PC-3 (cell line): ENCODE measurements around the gene MMP15. TPM values are rescaled to one million over a fixed set of nuclear protein-coding genes. Genes with fewer than 3 reads are reported as not detected.

ENCODE experiments used
- ATAC-seq: fragments of 200-7000 bp; cut with Tn5 transposase; 2 replicates; pipeline ENCODE4 v1.9.1; 2020; ENCODE audit warnings: mild to moderate bottlenecking, moderate library complexity
- BruUV-seq: library from RNA; stranded (reverse); fragments of 400-500 nt; replicated peaks from 2 replicates; lab custom pipeline; 2021; lab: Mats Ljungman, UMichigan
- CTCF ChIA-PET: fragments of 300-600 bp; sonication (Branson Sonifier 250); formaldehyde crosslinking; loops from one replicate; lab custom pipeline; 2022; ENCODE audit warnings: antibody characterized with exemption; lab: Charles Lee
- POLR2A ChIA-PET: fragments of 300-600 bp; sonication (Branson Sonifier 250); formaldehyde crosslinking; loops from one replicate; lab custom pipeline; 2022; ENCODE audit warnings: antibody characterized with exemption; ENCODE audit not compliant: unreplicated experiment; lab: Charles Lee
- DNase-seq: peaks from one replicate; pipeline ENCODE4 v3.0.0-alpha.2; 2015
- H2AFZ ChIP-seq: fragments of 300-600 bp; sonication (generic); 2 replicates; pipeline ENCODE4 v1.6.0; 2016; ENCODE audit warnings: antibody characterized with exemption, low read length
- H3F3A ChIP-seq: fragments of 300-600 bp; sonication (generic); one replicate; pipeline ENCODE4 v1.6.0; 2017; ENCODE audit warnings: antibody characterized with exemption, low read length, control low read depth, mild to moderate bottlenecking; ENCODE audit not compliant: unreplicated experiment
- H3K27ac ChIP-seq: fragments of 300-600 bp; sonication (generic); 2 replicates; pipeline ENCODE4 v1.5.1; 2016; ENCODE audit warnings: mild to moderate bottlenecking, low read length
- H3K27me3 ChIP-seq: fragments of 300-600 bp; sonication (generic); 2 replicates; pipeline ENCODE4 v1.6.1; 2016; ENCODE audit warnings: low read length, mixed read lengths
- H3K36me3 ChIP-seq: fragments of 300-600 bp; sonication (generic); 2 replicates; pipeline ENCODE4 v1.6.1; 2016; ENCODE audit warnings: low read depth, mixed run types, low read length, mixed read lengths
- H3K4me1 ChIP-seq: fragments of 300-600 bp; sonication (generic); 2 replicates; pipeline ENCODE4 v1.5.1; 2016; ENCODE audit warnings: low read length; ENCODE audit not compliant: insufficient read depth
- H3K4me2 ChIP-seq: fragments of 300-600 bp; sonication (generic); 2 replicates; pipeline ENCODE4 v1.6.0; 2016; ENCODE audit warnings: low read length
- H3K4me3 ChIP-seq: fragments of 300-600 bp; sonication (generic); 2 replicates; pipeline ENCODE4 v1.5.1; 2016; ENCODE audit warnings: mild to moderate bottlenecking, low read length, mixed read lengths
- H3K79me2 ChIP-seq: fragments of 300-600 bp; sonication (generic); 2 replicates; pipeline ENCODE4 v1.6.1; 2017; ENCODE audit warnings: low read length, mixed read lengths
- H3K9ac ChIP-seq: fragments of 300-600 bp; sonication (generic); 2 replicates; pipeline ENCODE4 v1.6.0; 2016; ENCODE audit warnings: mild to moderate bottlenecking, low read length
- H3K9me2 ChIP-seq: fragments of 300-600 bp; sonication (generic); replicated peaks from 2 replicates; pipeline ENCODE4 v1.6.1; 2016; ENCODE audit warnings: mixed run types, low read length, mixed read lengths
- H3K9me3 ChIP-seq: fragments of 300-600 bp; sonication (generic); 2 replicates; pipeline ENCODE4 v1.6.1; 2016; ENCODE audit warnings: low read length, mixed read lengths
- H4K20me1 ChIP-seq: fragments of 300-600 bp; sonication (generic); 2 replicates; pipeline ENCODE4 v1.6.1; 2016; ENCODE audit warnings: low read length, mixed read lengths
- EZH2 ChIP-seq: fragments of 300-600 bp; sonication (generic); IDR thresholded peaks from one replicate; pipeline ENCODE4 v1.6.1; 2017; ENCODE audit warnings: antibody characterized with exemption, mild to moderate bottlenecking, low read length; ENCODE audit not compliant: unreplicated experiment
- EZH2phosphoT487 ChIP-seq: fragments of 300-600 bp; sonication (generic); IDR thresholded peaks from 2 replicates; pipeline ENCODE4 v1.6.1; 2018; ENCODE audit warnings: mild to moderate bottlenecking, antibody characterized with exemption, low read length, borderline replicate concordance
- intact Hi-C: fragments of 100-400 bp; cut with micrococcal nuclease; formaldehyde crosslinking; loops from 2 replicates; pipeline ENCODE4 v1.9.0; 2023
- total RNA-seq: library from RNA; depleted of rRNA; stranded (reverse); fragments of >200 nt; gene quantifications from 2 replicates; pipeline ENCODE4 v1.2.3, GENCODE V29; 2014
- TF ChIP-seq, protein P1 (sequence below): fragments of 300-600 bp; sonication (generic); conservative IDR thresholded peaks from 2 replicates; pipeline ENCODE4 v1.5.1; 2017; ENCODE audit warnings: antibody characterized with exemption, low read depth, mild to moderate bottlenecking, low read length

MMP15 gene
- total RNA-seq, 1 experiment from 2014 or later = 6.3 TPM

DNA sequence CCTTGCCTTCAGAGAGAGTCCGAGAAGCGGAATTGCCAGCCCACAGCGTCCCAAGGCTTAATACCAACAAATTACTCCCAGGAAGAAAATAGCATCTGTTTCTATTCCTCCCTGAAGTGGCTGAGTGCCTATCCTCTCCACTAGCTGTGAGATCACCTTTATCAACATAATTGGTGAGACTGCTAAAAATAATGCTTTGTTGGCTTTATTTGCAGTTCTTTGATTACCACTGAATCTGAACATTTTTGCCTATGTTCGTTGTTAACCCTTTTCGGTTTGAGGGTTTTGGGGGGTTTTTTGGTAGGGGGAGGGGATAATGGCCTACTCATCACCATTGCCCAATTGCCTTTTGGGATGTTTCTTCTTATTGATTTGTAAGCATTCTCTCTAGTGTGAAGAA is 31.0 kb downstream of the MMP15 start:
- H3K9me2 ChIP-seq = no peaks in the 10 kb centered on the region
- no peaks in the 10 kb centered on the region for H4K20me1 ChIP-seq
- no peaks in the 10 kb centered on the region for H3F3A ChIP-seq
- DNase-seq (no peak), ATAC-seq (no peak)
- CTCF ChIA-PET = no interaction called here
- H3K4me3 ChIP-seq = no peak overlapping the region
- H3K79me2 ChIP-seq = no peaks in the 10 kb centered on the region
- H3K9me3 ChIP-seq = no peaks in the 10 kb centered on the region
- POLR2A ChIA-PET = no interaction called here
- H3K9ac ChIP-seq = no peak overlapping the region
- H3K27me3 ChIP-seq = no peaks in the 10 kb centered on the region
- TF ChIP-seq, protein P1, sequence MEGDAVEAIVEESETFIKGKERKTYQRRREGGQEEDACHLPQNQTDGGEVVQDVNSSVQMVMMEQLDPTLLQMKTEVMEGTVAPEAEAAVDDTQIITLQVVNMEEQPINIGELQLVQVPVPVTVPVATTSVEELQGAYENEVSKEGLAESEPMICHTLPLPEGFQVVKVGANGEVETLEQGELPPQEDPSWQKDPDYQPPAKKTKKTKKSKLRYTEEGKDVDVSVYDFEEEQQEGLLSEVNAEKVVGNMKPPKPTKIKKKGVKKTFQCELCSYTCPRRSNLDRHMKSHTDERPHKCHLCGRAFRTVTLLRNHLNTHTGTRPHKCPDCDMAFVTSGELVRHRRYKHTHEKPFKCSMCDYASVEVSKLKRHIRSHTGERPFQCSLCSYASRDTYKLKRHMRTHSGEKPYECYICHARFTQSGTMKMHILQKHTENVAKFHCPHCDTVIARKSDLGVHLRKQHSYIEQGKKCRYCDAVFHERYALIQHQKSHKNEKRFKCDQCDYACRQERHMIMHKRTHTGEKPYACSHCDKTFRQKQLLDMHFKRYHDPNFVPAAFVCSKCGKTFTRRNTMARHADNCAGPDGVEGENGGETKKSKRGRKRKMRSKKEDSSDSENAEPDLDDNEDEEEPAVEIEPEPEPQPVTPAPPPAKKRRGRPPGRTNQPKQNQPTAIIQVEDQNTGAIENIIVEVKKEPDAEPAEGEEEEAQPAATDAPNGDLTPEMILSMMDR = no peak
- TF ChIP-seq EZH2 = no peak
- TF ChIP-seq EZH2phosphoT487 = no peak
- H3K4me2 ChIP-seq = no peak overlapping the region
- BruUV-seq = no TSS peak
- intact Hi-C loops = no loop called here
- H3K27ac ChIP-seq = no peak overlapping the region
- no peaks in the 10 kb centered on the region for H3K4me1 ChIP-seq
- H3K36me3 ChIP-seq = no peaks in the 10 kb centered on the region
- no peak overlapping the region for H2AFZ ChIP-seq

DNA sequence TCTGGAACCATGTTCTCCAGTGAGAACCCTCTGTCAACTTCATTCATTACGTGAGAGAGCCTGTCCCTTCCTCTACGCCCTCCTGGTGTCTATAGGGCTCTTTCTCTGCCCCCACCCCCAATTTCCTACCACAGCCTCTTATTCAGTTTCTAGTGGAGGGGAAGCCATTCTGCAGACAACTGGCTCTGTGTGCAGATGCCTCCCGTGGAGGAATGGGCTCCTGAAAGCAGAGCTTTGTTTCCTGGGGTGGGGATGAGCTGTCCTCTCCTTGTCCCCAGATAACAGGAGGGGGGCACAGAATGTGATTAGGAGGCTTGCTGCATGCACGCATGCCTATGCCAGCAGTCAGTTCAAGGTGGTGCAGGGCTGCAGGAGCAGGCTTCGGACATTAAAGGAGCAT is 31.6 kb downstream of the MMP15 start:
- Histone ChIP-seq H3K27ac (no peak overlapping the region), H2AFZ (no peak overlapping the region), H3K9me2 (no peaks in the 10 kb centered on the region), H3K27me3 (no peaks in the 10 kb centered on the region), H3K9me3 (no peaks in the 10 kb centered on the region), H3K9ac (no peak overlapping the region), H3K4me2 (no peak overlapping the region), H3F3A (no peaks in the 10 kb centered on the region), H3K79me2 (no peaks in the 10 kb centered on the region), H3K4me1 (no peaks in the 10 kb centered on the region), H4K20me1 (no peaks in the 10 kb centered on the region), H3K4me3 (no peak overlapping the region), H3K36me3 (no peaks in the 10 kb centered on the region)
- no TSS peak for BruUV-seq
- CTCF ChIA-PET = no interaction called here
- intact Hi-C loops = no loop called here
- TF ChIP-seq, protein P1 = no peak
- TF ChIP-seq EZH2 (no peak), EZH2phosphoT487 (no peak)
- no peak for ATAC-seq
- no peak for DNase-seq
- POLR2A ChIA-PET = no interaction called here

DNA sequence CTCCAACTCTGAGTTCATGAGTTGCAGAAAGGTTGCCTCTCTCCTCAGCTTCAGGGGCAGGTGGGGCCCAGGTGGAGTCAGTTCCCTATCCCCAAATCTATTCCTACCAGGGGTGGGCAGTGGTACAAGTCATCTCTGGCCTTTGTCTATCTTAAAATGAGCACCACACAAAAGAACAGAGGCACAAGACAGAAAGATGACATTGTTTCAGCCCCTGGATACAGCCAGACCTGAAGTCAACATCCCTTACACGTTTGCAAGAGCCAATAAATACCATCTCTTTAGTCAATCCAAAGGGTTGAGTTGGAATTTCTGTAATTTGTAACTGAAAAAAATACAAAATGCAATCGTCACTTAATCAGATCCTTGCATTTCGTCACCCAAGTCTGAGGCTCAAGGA is 32.2 kb downstream of the MMP15 start:
- H3K4me1 ChIP-seq = no peaks in the 10 kb centered on the region
- no peak overlapping the region for H3K9ac ChIP-seq
- H4K20me1 ChIP-seq = no peaks in the 10 kb centered on the region
- H3K36me3 ChIP-seq = no peaks in the 10 kb centered on the region
- H3K79me2 ChIP-seq = no peaks in the 10 kb centered on the region
- H3F3A ChIP-seq = no peaks in the 10 kb centered on the region
- POLR2A ChIA-PET = no interaction called here
- H2AFZ ChIP-seq = no peak overlapping the region
- H3K27ac ChIP-seq = no peak overlapping the region
- H3K4me2 ChIP-seq = no peak overlapping the region
- DNase-seq (no peak), ATAC-seq (no peak)
- CTCF ChIA-PET = no interaction called here
- TF ChIP-seq, protein P1 = no peak
- TF ChIP-seq EZH2phosphoT487 (no peak), EZH2 (no peak)
- no TSS peak for BruUV-seq
- H3K9me3 ChIP-seq = no peaks in the 10 kb centered on the region
- no peak overlapping the region for H3K4me3 ChIP-seq
- no peaks in the 10 kb centered on the region for H3K27me3 ChIP-seq
- intact Hi-C loops = no loop called here
- no peaks in the 10 kb centered on the region for H3K9me2 ChIP-seq
